IPS DF 19.7 (cell line): ENCODE measurements around the gene ABCG5.

Experiments
- DNase-seq: peaks from one replicate; pipeline ENCODE4 v3.0.0-alpha.2; 2013; ENCODE audit warnings: low read depth, low spot score

The ABCG5 gene

DNA sequence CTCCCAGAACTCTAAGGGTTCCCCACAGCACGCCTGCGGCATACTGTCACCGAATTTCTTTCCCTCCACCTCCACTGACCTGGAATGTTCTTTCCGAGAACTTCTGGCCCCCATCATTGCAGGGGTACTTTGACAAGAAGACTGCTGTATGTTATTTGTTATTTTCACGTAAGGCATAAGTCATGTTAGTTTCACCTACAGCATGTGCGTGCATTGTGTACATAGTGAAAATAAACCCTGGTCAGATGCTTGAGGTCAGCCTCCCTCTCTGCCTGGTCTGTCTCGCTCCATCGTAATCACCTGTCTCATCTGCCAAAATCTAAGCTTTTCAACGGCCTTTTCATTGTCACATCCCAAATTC lies 4.2 kb upstream of the ABCG5 start:
- no peak for DNase-seq

- no peak for DNase-seq
These were observed 3.6 kb upstream of the ABCG5 start for GRCh38 chr2:43841949-43842865.

DNA sequence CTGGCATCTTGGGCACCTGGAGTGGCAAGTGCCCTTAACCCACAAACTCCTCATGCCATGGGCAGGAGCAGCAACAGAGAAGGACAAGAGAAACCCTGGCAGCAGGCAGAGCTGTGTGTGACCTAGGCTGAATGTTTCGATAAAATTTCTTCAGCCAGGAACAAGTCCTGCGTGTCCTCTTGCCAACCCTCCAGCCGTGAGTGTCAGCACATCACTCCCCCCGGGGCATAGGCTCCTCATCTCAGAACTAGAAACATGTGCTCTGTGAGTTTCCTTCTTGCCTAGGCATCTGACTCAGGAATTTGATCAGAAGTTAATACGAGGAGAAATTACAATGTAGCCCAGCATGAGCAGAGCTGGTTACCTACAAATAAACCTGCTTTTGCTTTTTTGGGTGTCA lies 2.3 kb upstream of the ABCG5 start:
- DNase-seq, result no peak

GRCh38 chr2:43839776-43840564 lies 1.3 kb upstream of the ABCG5 start:
- DNase-seq, result no peak

- DNase-seq, result no peak
These were observed 644 bp downstream of the ABCG5 start for GRCh38 chr2:43837831-43838559.

DNA sequence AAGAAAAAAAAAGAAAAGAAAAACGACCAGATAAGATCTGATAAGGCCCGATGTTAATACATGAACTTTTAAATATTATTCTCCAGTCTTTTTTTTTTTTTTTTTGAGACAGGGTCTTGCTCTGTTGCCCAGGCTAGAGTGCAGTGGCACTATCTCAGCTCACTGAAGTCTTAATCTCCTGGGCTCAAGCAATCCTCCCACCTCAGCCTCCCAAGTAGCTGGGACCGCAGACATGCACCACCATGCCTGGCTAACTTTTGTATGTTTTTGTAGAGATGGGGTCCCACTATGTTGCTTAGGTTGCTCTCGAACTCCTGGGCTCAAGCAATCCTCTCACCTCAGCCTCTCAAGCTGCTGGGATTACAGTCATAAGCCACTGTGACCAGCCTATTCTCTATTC lies 1.6 kb downstream of the ABCG5 start:
- DNase-seq, result no peak

GRCh38 chr2:43832457-43832856 lies 6.2 kb downstream of the ABCG5 start:
- DNase-seq, result no peak

- no peak for DNase-seq
These were observed 6.9 kb downstream of the ABCG5 start for GRCh38 chr2:43831543-43832294.

DNA sequence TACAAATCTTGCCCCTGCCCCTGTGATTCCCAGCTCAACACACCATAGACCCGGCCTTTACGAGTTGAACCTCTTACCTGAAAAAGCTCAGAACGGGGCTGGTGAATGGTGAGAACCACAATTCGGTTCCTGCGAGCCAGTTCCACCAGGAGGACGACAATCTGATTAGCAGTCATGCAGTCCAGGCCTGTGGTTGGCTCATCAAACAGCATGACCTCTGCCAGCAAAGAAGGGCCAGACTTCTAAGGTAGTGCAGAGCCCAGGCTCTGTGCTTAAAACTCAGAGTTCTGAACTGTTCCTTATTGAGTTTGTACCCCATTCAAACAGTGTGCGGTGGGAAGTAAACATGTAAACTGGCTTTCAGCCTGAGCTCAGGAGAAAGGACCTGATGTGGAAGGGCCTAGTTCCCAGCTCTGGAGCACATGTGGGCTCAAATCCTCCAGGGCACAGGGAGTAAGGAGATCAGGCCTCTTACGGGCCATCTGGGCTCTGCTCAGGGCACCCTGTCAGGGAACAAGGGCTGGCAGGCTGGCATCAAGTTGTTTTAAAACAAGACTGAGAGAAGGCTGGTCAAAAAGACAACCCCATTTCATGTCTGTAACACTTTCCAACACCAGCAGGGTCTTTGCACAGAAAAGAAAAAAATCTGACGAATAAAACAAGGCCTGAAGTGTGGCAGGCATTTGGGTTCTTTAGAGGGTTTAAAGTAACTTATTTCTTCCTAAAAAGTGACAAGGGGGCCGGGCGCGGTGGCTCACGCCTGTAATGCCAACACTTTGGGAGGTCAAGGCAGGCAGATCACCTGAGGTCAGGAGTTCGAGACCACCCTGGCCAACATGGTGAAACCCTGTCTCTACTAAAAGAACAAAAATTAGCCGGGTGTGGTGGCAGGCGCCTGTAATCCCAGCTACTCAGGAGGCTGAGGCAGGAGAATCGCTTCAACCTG lies 12.1 kb downstream of the ABCG5 start:
- no peak for DNase-seq

- no peak for DNase-seq
These were observed 12.8 kb downstream of the ABCG5 start for GRCh38 chr2:43825841-43826240.

DNA sequence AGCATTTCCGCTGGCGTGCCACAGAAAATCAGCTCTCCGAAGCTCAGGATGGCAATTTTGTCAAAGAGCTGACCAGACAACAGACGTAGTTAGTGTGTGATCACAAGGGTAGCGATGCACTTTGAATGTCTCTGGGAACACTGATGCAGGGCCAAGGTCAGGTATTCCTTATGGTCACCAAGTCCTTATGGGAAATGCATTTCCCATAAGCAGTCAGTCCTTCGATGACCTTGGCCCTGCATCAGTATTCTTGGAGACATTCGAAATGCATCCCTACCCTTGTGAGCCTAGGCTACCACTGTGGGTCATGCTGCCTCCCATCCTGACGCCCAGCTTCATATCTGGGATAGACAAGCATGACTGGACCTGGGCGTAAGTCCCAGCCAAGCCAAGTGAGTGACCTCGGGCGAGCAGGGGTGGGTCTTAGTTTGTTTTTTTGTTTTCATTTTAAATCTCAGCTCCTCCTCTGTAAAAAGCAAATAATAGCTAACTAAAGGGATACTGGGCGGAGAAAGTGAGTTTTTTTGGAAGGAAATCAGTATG lies 13.6 kb downstream of the ABCG5 start:
- no peak for DNase-seq

- no peak for DNase-seq
These were observed 14.1 kb downstream of the ABCG5 start for GRCh38 chr2:43824512-43824911.

DNA sequence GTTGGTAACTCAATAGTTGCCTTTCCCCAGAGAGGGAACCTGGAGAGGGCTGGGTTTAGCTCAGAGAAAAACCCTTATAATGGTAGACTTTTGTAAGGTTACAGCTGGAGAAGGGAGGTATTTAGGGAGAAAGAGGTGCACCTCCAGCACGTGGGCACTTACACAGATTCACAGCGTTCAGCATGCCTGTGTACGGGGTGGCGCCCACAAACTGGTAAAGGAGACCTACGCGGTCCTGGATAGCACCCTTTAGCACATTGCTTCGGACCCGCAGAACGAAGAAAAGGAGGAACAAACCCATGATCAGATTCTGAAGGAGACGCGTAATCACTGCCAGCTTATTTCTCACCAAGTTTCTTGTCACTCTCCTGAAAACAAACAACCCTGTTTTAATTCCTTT lies 14.9 kb downstream of the ABCG5 start:
- DNase-seq, result no peak

DNA sequence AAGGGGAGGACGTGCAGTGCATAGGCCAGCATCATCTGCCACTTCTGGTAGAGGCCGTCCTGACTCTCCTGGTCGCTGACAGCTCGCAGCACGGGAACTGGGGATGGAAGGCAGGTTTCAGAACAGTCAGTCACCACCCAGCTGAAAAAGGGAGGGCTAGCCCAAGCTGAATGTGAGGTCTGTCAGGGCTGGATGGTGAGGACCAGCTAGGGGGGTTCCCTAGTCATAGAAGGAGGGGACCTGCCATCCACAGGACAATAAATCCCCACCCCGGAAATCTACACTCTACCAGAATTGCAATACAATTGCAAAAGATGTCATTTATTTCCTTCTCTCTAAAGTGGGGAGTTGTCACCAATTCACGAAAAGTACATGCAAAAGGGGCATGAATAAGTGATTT lies 15.8 kb downstream of the ABCG5 start:
- no peak for DNase-seq

- no peak for DNase-seq
These were observed 19.0 kb downstream of the ABCG5 start for GRCh38 chr2:43819491-43820163.

DNA sequence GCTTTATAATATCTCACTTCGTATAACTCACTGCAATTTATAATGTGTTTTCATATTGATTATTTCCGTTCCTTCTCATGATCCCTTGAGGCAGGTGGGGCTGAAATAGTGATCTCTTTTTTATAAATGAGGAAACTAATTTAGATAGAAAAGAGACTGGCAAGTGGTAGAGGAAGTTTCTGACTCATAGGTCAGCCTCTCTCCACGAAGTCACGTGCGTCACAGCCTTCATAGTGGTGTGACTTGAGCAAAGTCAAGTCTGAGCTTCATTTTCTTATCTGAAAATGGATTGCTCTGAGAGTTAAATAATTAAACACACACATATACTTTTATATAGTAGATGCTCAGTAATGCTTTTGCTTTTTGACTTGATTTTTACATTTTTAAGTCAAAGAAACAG lies 19.9 kb downstream of the ABCG5 start:
- no peak for DNase-seq

- no peak for DNase-seq
These were observed 23.9 kb downstream of the ABCG5 start for GRCh38 chr2:43814711-43815110.

- no peak for DNase-seq
These were observed 25.7 kb downstream of the ABCG5 start for GRCh38 chr2:43812947-43813346.

DNA sequence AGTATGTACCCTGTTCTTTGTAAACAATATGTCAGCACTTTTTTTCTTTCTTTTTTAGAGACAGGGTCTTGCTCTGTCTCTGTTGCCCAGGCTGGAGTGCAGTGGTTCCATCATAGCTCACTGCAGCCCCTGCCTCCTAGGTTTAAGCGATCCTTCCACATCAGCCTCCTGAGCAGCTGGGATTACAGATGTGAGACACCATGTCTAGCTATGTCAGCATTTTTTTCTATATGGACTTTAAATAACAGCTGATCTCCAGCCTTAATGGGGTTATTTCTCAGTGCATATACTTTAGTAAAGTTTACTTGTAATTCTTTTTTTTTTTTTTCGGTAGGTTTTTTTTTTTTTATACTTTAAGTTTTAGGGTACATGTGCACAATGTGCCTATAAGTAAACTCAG lies 26.6 kb downstream of the ABCG5 start:
- no peak for DNase-seq

DNA sequence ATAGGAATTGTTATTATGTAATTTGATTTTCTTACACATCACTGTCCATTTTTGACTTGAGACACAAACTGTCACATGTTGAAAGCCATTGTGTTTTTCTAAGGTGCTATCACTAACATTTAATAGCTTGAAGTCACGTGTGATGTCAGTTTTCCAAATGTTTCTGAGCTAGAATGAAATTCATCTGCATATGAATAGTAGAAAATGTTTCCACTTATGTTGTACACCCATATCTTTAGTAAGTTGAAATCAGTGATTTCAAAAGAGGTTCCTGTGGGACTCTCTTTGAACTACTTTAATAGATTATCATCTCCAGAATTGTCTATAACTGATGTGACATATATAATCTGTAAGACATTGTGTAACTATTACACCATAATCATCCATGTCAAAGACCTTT lies 27.8 kb downstream of the ABCG5 start:
- no peak for DNase-seq
